ENCODE results near the gene TTYH1.
"Not testable (repeated sequence)": the region's sequence is repeated elsewhere in the genome, so short reads cannot be mapped to it uniquely, and the experiment has no call there.

Gene TTYH1

DNA sequence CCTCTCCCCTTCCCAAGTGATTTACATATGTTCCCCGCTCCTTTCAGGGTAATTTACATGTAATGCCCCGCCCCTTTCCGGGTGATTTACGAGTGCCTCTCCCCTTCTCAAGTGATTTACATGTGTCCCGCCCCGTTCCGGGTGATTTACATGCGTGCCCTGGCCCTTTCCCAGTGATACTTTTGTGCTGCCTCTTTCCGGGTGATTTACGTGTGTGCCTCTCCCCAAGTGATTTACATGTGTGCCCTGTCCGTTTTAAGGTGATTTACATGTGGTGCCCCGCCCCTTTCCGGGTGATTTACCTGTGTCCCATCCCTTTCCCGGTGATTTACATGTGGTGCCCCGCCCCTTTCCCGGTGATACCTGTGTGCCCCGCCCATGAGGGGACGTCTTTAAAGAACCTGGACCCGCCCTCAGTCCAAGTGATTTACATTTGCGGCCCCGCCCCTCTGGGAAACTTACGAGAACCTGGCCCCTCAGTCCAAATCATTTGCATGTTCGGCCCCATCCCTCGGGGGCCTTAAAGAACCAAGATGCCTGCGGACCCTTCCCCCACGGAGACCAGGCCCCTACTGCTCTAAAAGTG is 48.9 kb downstream of the TTYH1 start:
- no peak for TF ChIP-seq TARDBP (IDR thresholded peaks at IDR 0.05)
- TF ChIP-seq, protein P1, sequence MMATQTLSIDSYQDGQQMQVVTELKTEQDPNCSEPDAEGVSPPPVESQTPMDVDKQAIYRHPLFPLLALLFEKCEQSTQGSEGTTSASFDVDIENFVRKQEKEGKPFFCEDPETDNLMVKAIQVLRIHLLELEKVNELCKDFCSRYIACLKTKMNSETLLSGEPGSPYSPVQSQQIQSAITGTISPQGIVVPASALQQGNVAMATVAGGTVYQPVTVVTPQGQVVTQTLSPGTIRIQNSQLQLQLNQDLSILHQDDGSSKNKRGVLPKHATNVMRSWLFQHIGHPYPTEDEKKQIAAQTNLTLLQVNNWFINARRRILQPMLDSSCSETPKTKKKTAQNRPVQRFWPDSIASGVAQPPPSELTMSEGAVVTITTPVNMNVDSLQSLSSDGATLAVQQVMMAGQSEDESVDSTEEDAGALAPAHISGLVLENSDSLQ (IDR thresholded peaks at IDR 0.05) = peak; percentile 98
- peak; percentile 87 for TF ChIP-seq SP1 (IDR thresholded peaks at IDR 0.05)
- no peak for TF ChIP-seq L3MBTL2 (conservative IDR thresholded peaks at IDR 0.05)
- no peak for TF ChIP-seq ELF4 (IDR thresholded peaks at IDR 0.05)
- CTCF ChIA-PET = interaction anchor here (0.6 to 0.7 kb wide), 2 partner anchors 15 to 17 kb away, joined by 4 to 5 read pairs; partner anchors contain the start of gene LENG8
- DNase-seq (ENCODE audit: extremely low spot score) = peak; percentile 76
- POLR2A ChIA-PET = interaction anchor here (0.6 to 6.5 kb wide), 7 partner anchors 9 to 263 kb away, joined by 3 to 97 read pairs (median 5); partner anchors contain the start of genes CDC42EP5 and LENG8

DNA sequence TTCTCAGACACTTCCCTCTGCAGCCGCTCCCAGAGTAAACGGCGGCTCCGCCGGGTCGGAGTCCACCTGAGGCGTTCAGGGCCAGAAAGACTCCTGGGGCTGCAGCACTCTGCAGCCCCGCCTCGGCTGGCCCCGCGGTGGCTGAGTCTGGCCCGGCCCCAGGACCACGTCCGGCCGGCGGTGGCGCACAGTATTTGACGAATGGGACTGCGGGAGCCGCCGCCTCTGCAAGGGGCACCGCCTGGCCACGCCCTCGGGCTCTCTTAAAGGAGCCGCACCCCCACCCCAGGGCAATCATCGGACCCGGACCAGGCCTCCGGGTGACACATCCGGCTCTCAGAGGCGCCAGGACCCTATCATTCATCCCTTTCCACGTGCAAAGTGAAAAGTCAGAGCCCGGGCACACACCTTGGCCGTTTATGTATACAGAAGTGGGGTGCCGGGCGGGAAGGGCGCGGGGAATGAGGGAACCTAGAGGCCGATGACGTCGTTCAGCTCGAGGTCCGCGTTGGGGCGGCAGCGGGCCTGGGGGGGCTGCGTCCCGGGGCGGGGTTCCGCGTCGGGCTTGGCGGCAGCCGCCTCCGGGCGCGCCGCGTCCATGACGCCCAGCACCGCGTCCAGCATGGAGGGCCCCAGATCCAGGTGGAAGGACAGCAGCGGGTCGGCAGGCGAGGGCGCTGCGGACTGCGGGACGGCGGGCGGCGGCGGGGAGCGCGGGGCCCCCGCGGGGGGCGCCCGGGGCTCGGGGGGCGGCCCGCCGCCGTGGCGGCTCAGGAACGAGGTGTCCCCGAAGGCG is 49.6 kb downstream of the TTYH1 start:
- ChIA-PET CTCF (no interaction called here), POLR2A (interaction anchor here (2.3 kb wide), 1 partner anchor 16 kb away, joined by 6 read pairs; the partner anchor contains the start of gene LENG8)
- peak; percentile 84 for DNase-seq (ENCODE audit: extremely low spot score)
- TF ChIP-seq L3MBTL2 (conservative IDR thresholded peaks at IDR 0.05) = peak; percentile 73
- no peak for TF ChIP-seq ELF4 (IDR thresholded peaks at IDR 0.05)

DNA sequence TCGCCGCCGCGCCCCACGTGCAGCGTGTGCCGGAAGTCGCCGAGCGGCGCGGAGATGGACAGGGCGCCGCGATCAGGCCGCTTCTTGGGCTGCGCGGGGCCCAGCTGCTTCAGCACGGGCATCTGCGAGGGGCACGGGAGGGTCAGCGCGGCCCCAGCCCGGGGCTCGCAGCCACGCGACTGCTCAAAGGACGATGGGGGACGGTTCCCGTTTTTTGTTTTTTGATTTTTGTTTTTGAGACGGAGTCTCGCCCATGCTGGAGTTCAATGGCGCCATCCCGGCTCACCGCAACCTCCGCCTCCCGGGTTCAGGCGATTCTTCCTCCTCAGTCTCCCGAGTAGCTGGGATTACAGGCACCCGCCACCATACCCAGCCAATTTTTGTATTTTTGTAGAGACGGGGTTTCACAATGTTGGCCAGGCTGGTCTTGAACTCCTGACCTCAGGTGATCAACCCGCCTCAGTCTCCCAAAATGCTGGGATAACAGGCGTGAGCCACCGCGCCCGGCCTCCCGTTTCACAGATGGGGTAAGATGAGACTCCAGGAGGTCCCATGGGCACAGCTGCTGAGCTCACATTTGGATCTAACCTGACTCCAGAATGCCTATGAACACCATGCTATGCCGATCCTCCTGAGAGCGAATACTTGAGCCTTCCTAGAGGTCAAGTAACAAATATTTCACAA is 50.3 kb downstream of the TTYH1 start:
- ChIA-PET POLR2A (interaction anchor here (2.3 kb wide), 1 partner anchor 17 kb away, joined by 6 read pairs; the partner anchor contains the start of gene LENG8), CTCF (no interaction called here)
- DNase-seq (ENCODE audit: extremely low spot score) = no peak
- TF ChIP-seq, protein P1 (IDR thresholded peaks at IDR 0.05) = no peak
- TF ChIP-seq ZNF384 (IDR thresholded peaks at IDR 0.05) (no peak), ARNT (IDR thresholded peaks at IDR 0.05) (no peak), L3MBTL2 (conservative IDR thresholded peaks at IDR 0.05) (no peak), NFRKB (IDR thresholded peaks at IDR 0.05) (no peak), SP1 (IDR thresholded peaks at IDR 0.05) (no peak), ELF4 (IDR thresholded peaks at IDR 0.05) (no peak), CTBP1 (IDR thresholded peaks at IDR 0.05; ENCODE audit: borderline replicate concordance) (no peak), TARDBP (IDR thresholded peaks at IDR 0.05) (no peak), SUZ12 (IDR thresholded peaks at IDR 0.05) (no peak), FOXM1 (IDR thresholded peaks at IDR 0.05; ENCODE audit: borderline replicate concordance) (no peak), HDGF (IDR thresholded peaks at IDR 0.05; ENCODE audit: borderline replicate concordance) (no peak), BHLHE40 (IDR thresholded peaks at IDR 0.05; ENCODE audit: borderline replicate concordance) (no peak), FOXA1 (IDR thresholded peaks at IDR 0.05) (no peak), LEF1 (IDR thresholded peaks at IDR 0.05; ENCODE audit: borderline replicate concordance) (no peak), FOXK2 (IDR thresholded peaks at IDR 0.05) (no peak)

DNA sequence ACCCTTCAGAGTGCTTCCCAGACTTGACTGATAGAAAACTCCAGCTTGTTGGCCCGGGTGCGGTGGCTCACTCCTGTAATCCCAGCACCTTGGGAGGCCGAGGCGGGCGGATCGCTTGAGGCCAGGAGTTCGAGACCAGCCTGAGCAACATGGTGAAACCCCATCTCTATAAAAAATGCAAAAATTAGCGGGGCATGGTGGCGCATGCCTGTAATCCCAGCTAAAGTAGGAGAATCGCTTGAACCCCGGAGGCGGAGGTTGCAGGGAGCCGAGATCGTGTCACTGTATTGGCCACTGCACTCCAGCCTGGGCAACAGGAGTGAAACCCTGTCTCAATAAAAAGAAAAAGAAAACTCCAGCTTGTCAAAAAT is 50.8 kb downstream of the TTYH1 start:
- POLR2A ChIA-PET = interaction anchor here (2.3 kb wide), 1 partner anchor 18 kb away, joined by 6 read pairs; the partner anchor contains the start of gene LENG8
- CTCF ChIA-PET; DNase-seq (ENCODE audit: extremely low spot score): not testable (repeated sequence)

DNA sequence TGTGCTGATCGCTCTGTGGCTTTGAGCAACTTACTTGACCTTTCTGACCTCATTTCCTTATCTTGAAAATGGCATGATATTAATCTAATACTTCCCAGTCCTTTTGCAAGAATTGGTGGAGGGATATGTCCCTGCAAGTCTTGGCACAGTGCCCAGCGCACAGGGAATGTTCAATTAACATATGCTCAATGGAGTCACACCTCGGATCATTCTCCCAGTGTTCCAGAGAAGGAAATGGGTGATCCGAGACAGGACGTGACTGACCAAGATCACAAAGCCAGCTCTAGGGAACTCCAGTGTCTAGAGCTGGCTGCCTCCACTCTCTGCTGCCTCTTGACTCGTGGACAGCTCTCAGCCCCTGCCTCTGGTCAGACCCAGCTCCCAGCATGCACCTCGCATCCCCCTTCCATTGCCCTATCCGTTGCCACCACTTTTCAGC is 54.3 kb downstream of the TTYH1 start:
- TF ChIP-seq ZNF384 (IDR thresholded peaks at IDR 0.05) (no peak), TARDBP (IDR thresholded peaks at IDR 0.05) (no peak), L3MBTL2 (conservative IDR thresholded peaks at IDR 0.05) (no peak), CTBP1 (IDR thresholded peaks at IDR 0.05; ENCODE audit: borderline replicate concordance) (no peak), ELF4 (IDR thresholded peaks at IDR 0.05) (no peak)
- POLR2A ChIA-PET = interaction anchor here (1.6 kb wide), 1 partner anchor 21 kb away, joined by 8 read pairs; the partner anchor contains the start of gene LENG8
- no peak for DNase-seq (ENCODE audit: extremely low spot score)
- CTCF ChIA-PET = interaction anchor here (0.6 kb wide), 1 partner anchor 12 kb away, joined by 6 read pairs; no protein-coding TSS in a partner anchor

DNA sequence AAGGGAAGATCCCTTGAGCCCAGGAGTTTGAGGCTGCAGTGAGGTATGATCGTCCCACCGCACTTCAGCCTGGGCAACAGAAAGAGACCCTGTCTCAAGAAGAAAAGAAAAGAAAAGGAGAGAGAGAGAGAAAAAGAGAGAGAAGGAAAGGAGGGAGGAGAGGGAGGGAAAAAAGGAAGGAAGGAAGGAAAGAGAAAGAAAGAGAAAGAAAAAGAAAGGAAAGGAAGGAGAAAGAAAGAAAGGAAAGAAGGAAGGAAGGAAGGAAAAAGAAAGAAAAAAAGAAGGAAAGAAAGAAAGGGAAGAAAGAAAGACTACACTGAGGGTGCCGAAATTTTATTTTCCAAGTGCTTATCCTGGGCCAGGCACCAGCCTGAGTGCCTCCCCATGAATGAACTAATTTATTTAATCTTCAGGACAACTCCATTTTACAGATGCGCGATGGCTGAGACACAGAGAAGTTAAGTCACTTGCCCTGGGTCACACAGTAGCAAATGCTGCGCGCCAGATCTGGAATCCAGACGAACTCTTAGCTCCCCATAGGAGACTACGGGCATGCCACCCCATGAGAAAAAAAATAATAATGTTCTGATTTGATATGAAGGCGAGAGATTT is 55.1 kb downstream of the TTYH1 start:
- POLR2A ChIA-PET = interaction anchor here (1.6 kb wide), 1 partner anchor 22 kb away, joined by 8 read pairs; the partner anchor contains the start of gene LENG8
- DNase-seq (ENCODE audit: extremely low spot score) = no peak
- TF ChIP-seq HDGF (IDR thresholded peaks at IDR 0.05; ENCODE audit: borderline replicate concordance) = no peak
- CTCF ChIA-PET = no interaction called here

Data from HEK293T (cell line).